ENCODE data around the gene SMIM7. TPM values are rescaled to one million over a fixed set of nuclear protein-coding genes. Genes with fewer than 3 reads are reported as not detected.

The SMIM7 gene
- total RNA-seq, 1 experiment from 2014 or later: 299 TPM

Other genes starting within 250 kb of the SMIM7 start
- 6.7 and 8.5 TPM in 2 replicates for gene EPS15L1, start 188.2 kb downstream of the SMIM7 start, total RNA-seq (2014; rRNA removed; shearing (Covaris generic))
- 0.08 and 0.47 TPM in 2 replicates for gene CALR3, start 164.0 kb downstream of the SMIM7 start, total RNA-seq (2014; rRNA removed; shearing (Covaris generic))
- gene C19orf44, start 163.8 kb downstream of the SMIM7 start, total RNA-seq (2014; rRNA removed; shearing (Covaris generic)): 6.7 and 7.7 TPM in 2 replicates
- 2.2 and 4.1 TPM in 2 replicates for gene CHERP, start 117.7 kb downstream of the SMIM7 start, total RNA-seq (2014; rRNA removed; shearing (Covaris generic))
- 19.6 and 29.6 TPM in 2 replicates for gene SLC35E1, start 87.7 kb downstream of the SMIM7 start, total RNA-seq (2014; rRNA removed; shearing (Covaris generic))
- gene MED26, start 31.9 kb downstream of the SMIM7 start, total RNA-seq (2014; rRNA removed; shearing (Covaris generic)): 4.2 and 4.8 TPM in 2 replicates
- gene TMEM38A, start 995 bp upstream of the SMIM7 start, total RNA-seq (2014; rRNA removed; shearing (Covaris generic)): 6.8 and 11.2 TPM in 2 replicates
- gene NWD1, start 59.7 kb upstream of the SMIM7 start, total RNA-seq (2014; rRNA removed; shearing (Covaris generic)): 0.58 and 0.80 TPM in 2 replicates
- gene SIN3B, start 169.3 kb upstream of the SMIM7 start, total RNA-seq (2014; rRNA removed; shearing (Covaris generic)): 18.6 and 19.6 TPM in 2 replicates
- 0.21 TPM in 1 of 2 replicates, not detected in the other for gene F2RL3, start 228.9 kb upstream of the SMIM7 start, total RNA-seq (2014; rRNA removed; shearing (Covaris generic))

All from H4 (cell line).